HepG2 (cell line): Measurements from ENCODE around the gene AMDHD1. TPM values are rescaled to one million over a fixed set of nuclear protein-coding genes. Genes with fewer than 3 reads are reported as not detected.
A peak's percentile ranks its signal among the peaks of the same experiment; 100 is the strongest.

Experiments
- EP300 ChIP-seq, 3 experiments: sonication (generic) in 1 of 3; formaldehyde crosslinking in 1 of 3; IDR thresholded peaks; 2 replicates each; pipeline versions ENCODE4 v1.5.1 to v1.6.1; 2011 to 2020; ENCODE audit warnings: low read depth in 2 of 3, low read length in 2 of 3, borderline replicate concordance in 1 of 3, improper control_type of control experiment in 1 of 3, mild to moderate bottlenecking in 1 of 3, missing genetic modification reagents in 1 of 3, moderate library complexity in 1 of 3
- FOSL1 ChIP-seq: sonication (generic); formaldehyde crosslinking; IDR thresholded peaks from 2 replicates; pipeline ENCODE4 v1.9.0; 2021; ENCODE audit warnings: missing genetic modification reagents, borderline replicate concordance
- HNF4A ChIP-seq: sonication (generic); formaldehyde crosslinking; IDR thresholded peaks from 2 replicates; pipeline ENCODE4 v1.4.0; 2020; ENCODE audit warnings: missing genetic modification reagents
- HOXA5 ChIP-seq: sonication (generic); formaldehyde crosslinking; IDR thresholded peaks from 2 replicates; pipeline ENCODE4 v1.4.0; 2020; ENCODE audit warnings: missing genetic modification reagents
- JARID2 ChIP-seq: sonication (generic); formaldehyde crosslinking; IDR thresholded peaks from 2 replicates; pipeline ENCODE4 v1.8.1; 2023; ENCODE audit warnings: missing genetic modification reagents, inconsistent platforms; ENCODE audit not compliant: insufficient replicate concordance
- NONO ChIP-seq, 2 experiments: fragments of 450-650 bp in 1 of 2; sonication (generic) in 1 of 2; formaldehyde crosslinking in 1 of 2; IDR thresholded peaks in 1 of 2; conservative IDR thresholded peaks in 1 of 2; 2 replicates each; pipeline versions ENCODE4 v1.6.1 to v1.8.0; 2017 to 2022; ENCODE audit warnings: mild to moderate bottlenecking in 1 of 2, missing genetic modification reagents in 1 of 2, moderate library complexity in 1 of 2
- POLR2G ChIP-seq: fragments of 200-400 bp; formaldehyde crosslinking; IDR thresholded peaks from 2 replicates; pipeline ENCODE4 v1.6.1; 2018; ENCODE audit warnings: mild to moderate bottlenecking, low read depth, low read length, moderate library complexity
- PTBP1 ChIP-seq: fragments of 200-400 bp; formaldehyde crosslinking; IDR thresholded peaks from 2 replicates; pipeline ENCODE4 v1.6.1; 2018; ENCODE audit warnings: low read length, low read depth; ENCODE audit not compliant: poor library complexity, severe bottlenecking
- SMAD9 ChIP-seq: sonication (generic); formaldehyde crosslinking; IDR thresholded peaks from 2 replicates; pipeline ENCODE4 v1.5.1; 2020; ENCODE audit warnings: mild to moderate bottlenecking, missing genetic modification reagents
- ZBTB3 ChIP-seq: sonication (generic); formaldehyde crosslinking; IDR thresholded peaks from 2 replicates; pipeline ENCODE4 v1.4.0; 2020; ENCODE audit warnings: low read depth, mild to moderate bottlenecking, moderate library complexity, missing genetic modification reagents, borderline replicate concordance
- ZNF143 ChIP-seq: sonication (generic); formaldehyde crosslinking; IDR thresholded peaks from 2 replicates; pipeline ENCODE4 v1.4.0; 2020; ENCODE audit warnings: missing genetic modification reagents
- ZNF225 ChIP-seq: sonication (generic); formaldehyde crosslinking; IDR thresholded peaks from 2 replicates; pipeline ENCODE4 v1.4.0; 2020; ENCODE audit warnings: mild to moderate bottlenecking, missing genetic modification reagents
- ZNF274 ChIP-seq: sonication (generic); formaldehyde crosslinking; IDR thresholded peaks from 2 replicates; pipeline ENCODE4 v1.5.1; 2020; ENCODE audit warnings: mild to moderate bottlenecking, missing genetic modification reagents
- ZNF337 ChIP-seq: sonication (generic); formaldehyde crosslinking; IDR thresholded peaks from 2 replicates; pipeline ENCODE4 v1.5.1; 2020; ENCODE audit warnings: missing genetic modification reagents, low read depth, mild to moderate bottlenecking, borderline replicate concordance
- polyA plus RNA-seq, 8 experiments: library from polyadenylated mRNA; depleted of rRNA in 3 of 8; stranded (reverse) in 7 of 8; unstranded in 1 of 8; fragments of >200 nt; fragmentation: Illumina TruSeq in 4 of 8; extraction: Trizol in 4 of 8; gene quantifications; 2 replicates each; pipeline versions ENCODE4 v1.2.1 to v1.2.3, GENCODE V29; 2011 to 2016; ENCODE audit warnings: low read depth in 4 of 8, missing spikeins in 1 of 8, mixed read lengths in 1 of 8; ENCODE audit not compliant: insufficient read depth in 1 of 8
- total RNA-seq, 5 experiments: library from RNA; depleted of rRNA; stranded (reverse); fragments of >200 nt; fragmentation: Illumina TruSeq; extraction: Trizol; gene quantifications; 2 replicates each; pipeline ENCODE4 v1.2.3, GENCODE V29; 2016; ENCODE audit warnings: low read depth in 1 of 5
- TF ChIP-seq, protein P1 (sequence below): sonication (generic); formaldehyde crosslinking; IDR thresholded peaks from 2 replicates; pipeline ENCODE4 v1.5.1; 2020; ENCODE audit warnings: missing genetic modification reagents, mild to moderate bottlenecking, borderline replicate concordance
- TF ChIP-seq, protein P2 (sequence below): sonication (generic); formaldehyde crosslinking; conservative IDR thresholded peaks from 2 replicates; pipeline ENCODE4 v1.4.0; 2020; ENCODE audit warnings: missing genetic modification reagents
- TF ChIP-seq, protein P3 (sequence below): sonication (generic); formaldehyde crosslinking; IDR thresholded peaks from 2 replicates; pipeline ENCODE4 v1.9.0; 2021; ENCODE audit warnings: mild to moderate bottlenecking, missing genetic modification reagents

Gene AMDHD1
- total and polyA plus RNA-seq, 2 of the 13 experiments (the other 11 are each of a cell fraction or from before 2014, with no cell fraction given): 6.5 to 29.6 TPM

GRCh38 chr12:95949477-95950206 lies 6.5 kb downstream of the AMDHD1 start (continued):
- TF ChIP-seq, protein P1, sequence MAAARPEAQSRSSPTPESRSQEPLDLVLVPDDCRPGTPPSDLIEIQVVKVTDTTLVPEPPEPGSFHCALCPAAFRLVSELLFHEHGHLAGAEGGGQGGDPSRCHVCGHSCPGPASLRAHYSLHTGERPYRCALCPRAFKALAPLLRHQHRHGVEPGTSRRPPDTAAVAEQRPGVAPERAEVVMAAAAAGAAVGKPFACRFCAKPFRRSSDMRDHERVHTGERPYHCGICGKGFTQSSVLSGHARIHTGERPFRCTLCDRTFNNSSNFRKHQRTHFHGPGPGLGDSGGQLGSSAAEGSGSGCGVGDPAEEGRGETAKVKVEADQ: no peak
- TF ChIP-seq PTBP1: no peak
- TF ChIP-seq HNF4A (CRISPR knock-in tag): peak; percentile 92
- TF ChIP-seq ZNF225: no peak
- TF ChIP-seq ZNF337: no peak
- TF ChIP-seq JARID2 (CRISPR knock-in tag): no peak
- TF ChIP-seq FOSL1 (CRISPR knock-in tag): no peak
- no peak for TF ChIP-seq ZBTB3 (CRISPR knock-in tag)
- TF ChIP-seq, protein P2, sequence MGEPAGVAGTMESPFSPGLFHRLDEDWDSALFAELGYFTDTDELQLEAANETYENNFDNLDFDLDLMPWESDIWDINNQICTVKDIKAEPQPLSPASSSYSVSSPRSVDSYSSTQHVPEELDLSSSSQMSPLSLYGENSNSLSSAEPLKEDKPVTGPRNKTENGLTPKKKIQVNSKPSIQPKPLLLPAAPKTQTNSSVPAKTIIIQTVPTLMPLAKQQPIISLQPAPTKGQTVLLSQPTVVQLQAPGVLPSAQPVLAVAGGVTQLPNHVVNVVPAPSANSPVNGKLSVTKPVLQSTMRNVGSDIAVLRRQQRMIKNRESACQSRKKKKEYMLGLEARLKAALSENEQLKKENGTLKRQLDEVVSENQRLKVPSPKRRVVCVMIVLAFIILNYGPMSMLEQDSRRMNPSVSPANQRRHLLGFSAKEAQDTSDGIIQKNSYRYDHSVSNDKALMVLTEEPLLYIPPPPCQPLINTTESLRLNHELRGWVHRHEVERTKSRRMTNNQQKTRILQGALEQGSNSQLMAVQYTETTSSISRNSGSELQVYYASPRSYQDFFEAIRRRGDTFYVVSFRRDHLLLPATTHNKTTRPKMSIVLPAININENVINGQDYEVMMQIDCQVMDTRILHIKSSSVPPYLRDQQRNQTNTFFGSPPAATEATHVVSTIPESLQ (CRISPR knock-in tag): no peak
- TF ChIP-seq, protein P3, sequence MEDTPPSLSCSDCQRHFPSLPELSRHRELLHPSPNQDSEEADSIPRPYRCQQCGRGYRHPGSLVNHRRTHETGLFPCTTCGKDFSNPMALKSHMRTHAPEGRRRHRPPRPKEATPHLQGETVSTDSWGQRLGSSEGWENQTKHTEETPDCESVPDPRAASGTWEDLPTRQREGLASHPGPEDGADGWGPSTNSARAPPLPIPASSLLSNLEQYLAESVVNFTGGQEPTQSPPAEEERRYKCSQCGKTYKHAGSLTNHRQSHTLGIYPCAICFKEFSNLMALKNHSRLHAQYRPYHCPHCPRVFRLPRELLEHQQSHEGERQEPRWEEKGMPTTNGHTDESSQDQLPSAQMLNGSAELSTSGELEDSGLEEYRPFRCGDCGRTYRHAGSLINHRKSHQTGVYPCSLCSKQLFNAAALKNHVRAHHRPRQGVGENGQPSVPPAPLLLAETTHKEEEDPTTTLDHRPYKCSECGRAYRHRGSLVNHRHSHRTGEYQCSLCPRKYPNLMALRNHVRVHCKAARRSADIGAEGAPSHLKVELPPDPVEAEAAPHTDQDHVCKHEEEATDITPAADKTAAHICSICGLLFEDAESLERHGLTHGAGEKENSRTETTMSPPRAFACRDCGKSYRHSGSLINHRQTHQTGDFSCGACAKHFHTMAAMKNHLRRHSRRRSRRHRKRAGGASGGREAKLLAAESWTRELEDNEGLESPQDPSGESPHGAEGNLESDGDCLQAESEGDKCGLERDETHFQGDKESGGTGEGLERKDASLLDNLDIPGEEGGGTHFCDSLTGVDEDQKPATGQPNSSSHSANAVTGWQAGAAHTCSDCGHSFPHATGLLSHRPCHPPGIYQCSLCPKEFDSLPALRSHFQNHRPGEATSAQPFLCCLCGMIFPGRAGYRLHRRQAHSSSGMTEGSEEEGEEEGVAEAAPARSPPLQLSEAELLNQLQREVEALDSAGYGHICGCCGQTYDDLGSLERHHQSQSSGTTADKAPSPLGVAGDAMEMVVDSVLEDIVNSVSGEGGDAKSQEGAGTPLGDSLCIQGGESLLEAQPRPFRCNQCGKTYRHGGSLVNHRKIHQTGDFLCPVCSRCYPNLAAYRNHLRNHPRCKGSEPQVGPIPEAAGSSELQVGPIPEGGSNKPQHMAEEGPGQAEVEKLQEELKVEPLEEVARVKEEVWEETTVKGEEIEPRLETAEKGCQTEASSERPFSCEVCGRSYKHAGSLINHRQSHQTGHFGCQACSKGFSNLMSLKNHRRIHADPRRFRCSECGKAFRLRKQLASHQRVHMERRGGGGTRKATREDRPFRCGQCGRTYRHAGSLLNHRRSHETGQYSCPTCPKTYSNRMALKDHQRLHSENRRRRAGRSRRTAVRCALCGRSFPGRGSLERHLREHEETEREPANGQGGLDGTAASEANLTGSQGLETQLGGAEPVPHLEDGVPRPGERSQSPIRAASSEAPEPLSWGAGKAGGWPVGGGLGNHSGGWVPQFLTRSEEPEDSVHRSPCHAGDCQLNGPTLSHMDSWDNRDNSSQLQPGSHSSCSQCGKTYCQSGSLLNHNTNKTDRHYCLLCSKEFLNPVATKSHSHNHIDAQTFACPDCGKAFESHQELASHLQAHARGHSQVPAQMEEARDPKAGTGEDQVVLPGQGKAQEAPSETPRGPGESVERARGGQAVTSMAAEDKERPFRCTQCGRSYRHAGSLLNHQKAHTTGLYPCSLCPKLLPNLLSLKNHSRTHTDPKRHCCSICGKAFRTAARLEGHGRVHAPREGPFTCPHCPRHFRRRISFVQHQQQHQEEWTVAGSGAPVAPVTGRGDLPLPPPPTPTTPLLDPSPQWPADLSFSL (CRISPR knock-in tag): no peak
- TF ChIP-seq EP300 (IDR thresholded peaks at IDR 0.05; ENCODE audit: low read depth in 2 of 2, low read length in 2 of 2): peak in 1 of 2 experiments; percentile 98; a peak in 2 of 4 replicates
- TF ChIP-seq EP300 (CRISPR knock-in tag; IDR thresholded peaks at IDR 0.05; ENCODE audit: borderline replicate concordance): peak; percentile 93
- TF ChIP-seq ZNF143 (CRISPR knock-in tag): no peak
- no peak for TF ChIP-seq NONO (IDR thresholded peaks at IDR 0.05)
- TF ChIP-seq NONO (CRISPR knock-in tag; conservative IDR thresholded peaks at IDR 0.05): peak; percentile 69; the same call in 1 of the 2 replicates
- TF ChIP-seq SMAD9: no peak
- TF ChIP-seq POLR2G: no peak
- no peak for TF ChIP-seq ZNF274 (CRISPR knock-in tag)
- TF ChIP-seq HOXA5: no peak
